ENCODE data around the gene WDR37.

Gene WDR37

GRCh38 chr10:1056326-1057105 lies at the start of gene WDR37 (continued):
- TF ChIP-seq ZNF175 (tag by site-specific recombination; IDR thresholded peaks at IDR 0.05) (no peak), ZBTB17 (tag by site-specific recombination; IDR thresholded peaks at IDR 0.05) (peak; percentile 76), ZNF529 (tag by site-specific recombination; IDR thresholded peaks at IDR 0.05; ENCODE audit: insufficient replicate concordance) (no peak), OSR2 (tag by site-specific recombination; IDR thresholded peaks at IDR 0.05) (0 out of 2 replicates have a peak, but pooled peaks have one; percentile 27), ZNF76 (tag by site-specific recombination; IDR thresholded peaks at IDR 0.05; ENCODE audit: borderline replicate concordance, low read depth) (peak; percentile 80), OVOL3 (tag by site-specific recombination; IDR thresholded peaks at IDR 0.05) (no peak; the same call in 1 of the 2 replicates), ZNF398 (tag by site-specific recombination; IDR thresholded peaks at IDR 0.05) (no peak), YY2 (tag by site-specific recombination; IDR thresholded peaks at IDR 0.05) (peak; percentile 53; the same call in 1 of the 2 replicates), ZNF391 (tag by site-specific recombination; IDR thresholded peaks at IDR 0.05; ENCODE audit: borderline replicate concordance, low read depth) (peak; percentile 85), ZNF157 (tag by site-specific recombination; IDR thresholded peaks at IDR 0.05) (no peak), ZNF514 (tag by site-specific recombination; IDR thresholded peaks at IDR 0.05) (no peak), ZNF362 (tag by site-specific recombination; IDR thresholded peaks at IDR 0.05) (no peak), PRDM1 (tag by site-specific recombination; IDR thresholded peaks at IDR 0.05) (no peak), ZNF280D (tag by site-specific recombination; IDR thresholded peaks at IDR 0.05) (no peak), ZNF777 (tag by site-specific recombination; IDR thresholded peaks at IDR 0.05; ENCODE audit: borderline replicate concordance) (no peak), TRIM28 (IDR thresholded peaks at IDR 0.05; ENCODE audit: borderline replicate concordance, low read length) (no peak), ZNF366 (tag by site-specific recombination; conservative IDR thresholded peaks at IDR 0.05) (no peak), ZNF791 (tag by site-specific recombination; IDR thresholded peaks at IDR 0.05) (no peak), ZNF239 (tag by site-specific recombination; IDR thresholded peaks at IDR 0.05) (no peak), IKZF3 (tag by site-specific recombination; IDR thresholded peaks at IDR 0.05) (0 out of 2 replicates have a peak, but pooled peaks have one; percentile 40), ZNF416 (tag by site-specific recombination; IDR thresholded peaks at IDR 0.05) (no peak), ZNF311 (tag by site-specific recombination; IDR thresholded peaks at IDR 0.05; ENCODE audit: borderline replicate concordance) (no peak), ZNF146 (tag by site-specific recombination; IDR thresholded peaks at IDR 0.05) (no peak), ZNF449 (tag by site-specific recombination; IDR thresholded peaks at IDR 0.05) (peak; percentile 40; the same call in 1 of the 2 replicates), KLF10 (tag by site-specific recombination; IDR thresholded peaks at IDR 0.05) (peak; percentile 86), ZNF623 (tag by site-specific recombination; IDR thresholded peaks at IDR 0.05) (0 out of 2 replicates have a peak, but pooled peaks have one; percentile 6), ZNF561 (tag by site-specific recombination; IDR thresholded peaks at IDR 0.05; ENCODE audit: borderline replicate concordance) (peak; percentile 93; the same call in 1 of the 2 replicates), ZNF707 (tag by site-specific recombination; IDR thresholded peaks at IDR 0.05) (no peak), ZNF692 (tag by site-specific recombination; IDR thresholded peaks at IDR 0.05) (0 out of 2 replicates have a peak, but pooled peaks have one; percentile 28), ZNF624 (tag by site-specific recombination; IDR thresholded peaks at IDR 0.05) (no peak)

Measured in HEK293 (cell line).